ENCODE results near the gene ACTR2. TPM values are rescaled to one million over a fixed set of nuclear protein-coding genes. Genes with fewer than 3 reads are reported as not detected.
"Not testable (repeated sequence)": the region's sequence is repeated elsewhere in the genome, so short reads cannot be mapped to it uniquely, and the experiment has no call there.

ACTR2 gene
- 106 TPM for polyA plus RNA-seq (2013, experiment 1 of 2)
- 106 TPM for polyA plus RNA-seq (2013, experiment 2 of 2)

GRCh38 chr2:65227456-65228262 lies at the start of gene ACTR2:
Gene ACTR2, plus strand, starts transcription at chr2:65227831. Its CDS starts 79 bp downstream, at chr2:65227910.
- Histone ChIP-seq H2BK12ac (ENCODE audit: low read length) (no peak within 1 kb of the TSS), H3K4ac (ENCODE audit: low read length) (peak within 1 kb of the TSS; percentile 46), H3K23ac (ENCODE audit: low read depth, low read length, poor library complexity) (peak within 1 kb of the TSS; percentile 97), H3K18ac (ENCODE audit: low read length) (peak within 1 kb of the TSS; percentile 99), H2AFZ (ENCODE audit: low read length) (peak within 1 kb of the TSS; percentile 93), H3K27ac (replicated peaks; ENCODE audit: low read length) (peak within 1 kb of the TSS; percentile 93), H3K14ac (ENCODE audit: low read length) (peak within 1 kb of the TSS; percentile 97), H3K36me3 (replicated peaks in 1 of 2; ENCODE audit: control insufficient read depth in 2 of 2, insufficient read depth in 2 of 2, low read length in 2 of 2) (peaks cover 0 to 17% of the 10 kb centered on the region in 2 donors), H3K27me3 (ENCODE audit: control insufficient read depth in 3 of 3, insufficient read depth in 3 of 3, low read depth in 1 of 3, low read length in 3 of 3) (no peaks in the 10 kb centered on the region), H4K8ac (ENCODE audit: low read depth, low read length) (no peak within 1 kb of the TSS), H3K4me2 (ENCODE audit: insufficient read depth, low read length, poor library complexity, severe bottlenecking) (peak within 1 kb of the TSS; percentile 86), H2AK5ac (ENCODE audit: low read depth, low read length) (peak within 1 kb of the TSS; percentile 81), H2BK5ac (ENCODE audit: low read length) (peak within 1 kb of the TSS; percentile 70), H2BK120ac (ENCODE audit: low read depth, low read length) (no peak within 1 kb of the TSS), H2BK15ac (ENCODE audit: low read length) (no peak within 1 kb of the TSS), H3K4me1 (ENCODE audit: control insufficient read depth in 2 of 2, insufficient read depth in 1 of 2, low read depth in 1 of 2, low read length in 2 of 2) (no peaks in the 10 kb centered on the region), H3K9ac (ENCODE audit: low read depth, low read length, poor library complexity) (peak within 1 kb of the TSS; percentile 99), H3K9me3 (replicated peaks in 1 of 2; ENCODE audit: control insufficient read depth in 2 of 2, insufficient read depth in 1 of 2, low read depth in 1 of 2, low read length in 2 of 2) (no peaks in the 10 kb centered on the region), H3K4me3 (ENCODE audit: low read length in 2 of 2) (peak within 1 kb of the TSS; percentile 73 to 96), H3K79me1 (ENCODE audit: low read depth, low read length) (peaks cover 3% of the 10 kb centered on the region), H4K91ac (ENCODE audit: low read depth, low read length, poor library complexity) (no peak within 1 kb of the TSS)
- DNase-seq (ENCODE audit: low spot score): peak; percentile 93
- WGBS, 2 donors (ENCODE audit: extremely low coverage in 2 of 2, insufficient read length in 2 of 2, insufficient replicate concordance in 1 of 2): no CpG with 5 or more reads among the region's 82 CpGs

- H3K27ac ChIP-seq (replicated peaks; ENCODE audit: low read length): no peak overlapping the region
- no peak overlapping the region for H3K14ac ChIP-seq (ENCODE audit: low read length)
- DNase-seq (ENCODE audit: low spot score): no peak
- H3K9me3 ChIP-seq (replicated peaks in 1 of 2; ENCODE audit: control insufficient read depth in 2 of 2, insufficient read depth in 1 of 2, low read depth in 1 of 2, low read length in 2 of 2): no peaks in the 10 kb centered on the region
- H3K18ac ChIP-seq (ENCODE audit: low read length): no peak overlapping the region
- H4K8ac ChIP-seq (ENCODE audit: low read depth, low read length): no peak overlapping the region
- H2BK15ac ChIP-seq (ENCODE audit: low read length): no peak overlapping the region
- no peak overlapping the region for H2BK5ac ChIP-seq (ENCODE audit: low read length)
- H4K91ac ChIP-seq (ENCODE audit: low read depth, low read length, poor library complexity): no peak overlapping the region
- no peak overlapping the region for H3K9ac ChIP-seq (ENCODE audit: low read depth, low read length, poor library complexity)
- whole genome bisulfite sequencing, 2 donors (ENCODE audit: extremely low coverage in 2 of 2, insufficient read length in 2 of 2, insufficient replicate concordance in 1 of 2): no CpG with 5 or more reads among the region's 5 CpGs
- H2BK12ac ChIP-seq (ENCODE audit: low read length): no peak overlapping the region
- H3K23ac ChIP-seq (ENCODE audit: low read depth, low read length, poor library complexity): no peak overlapping the region
- H2BK120ac ChIP-seq (ENCODE audit: low read depth, low read length): no peak overlapping the region
- peaks cover 0 to 3% of the 10 kb centered on the region in 2 donors for H3K4me1 ChIP-seq (ENCODE audit: control insufficient read depth in 2 of 2, insufficient read depth in 1 of 2, low read depth in 1 of 2, low read length in 2 of 2)
- no peak overlapping the region for H3K4me2 ChIP-seq (ENCODE audit: insufficient read depth, low read length, poor library complexity, severe bottlenecking)
- no peaks in the 10 kb centered on the region for H3K27me3 ChIP-seq (ENCODE audit: control insufficient read depth in 3 of 3, insufficient read depth in 3 of 3, low read depth in 1 of 3, low read length in 3 of 3)
- H3K36me3 ChIP-seq (replicated peaks in 1 of 2; ENCODE audit: control insufficient read depth in 2 of 2, insufficient read depth in 2 of 2, low read length in 2 of 2): no peaks in the 10 kb centered on the region
- H2AFZ ChIP-seq (ENCODE audit: low read length): no peak overlapping the region
- no peak overlapping the region for H3K4me3 ChIP-seq (ENCODE audit: low read length in 2 of 2)
- H2AK5ac ChIP-seq (ENCODE audit: low read depth, low read length): no peak overlapping the region
- no peak overlapping the region for H3K4ac ChIP-seq (ENCODE audit: low read length)
- H3K79me1 ChIP-seq (ENCODE audit: low read depth, low read length): peaks cover 1% of the 10 kb centered on the region
Measured at GRCh38 chr2:65182570-65182969, 45.1 kb upstream of the ACTR2 start.

- WGBS, 2 donors (ENCODE audit: extremely low coverage in 2 of 2, insufficient read length in 2 of 2, insufficient replicate concordance in 1 of 2): no CpG with 5 or more reads among the region's 4 CpGs
- not testable (repeated sequence) for H3K14ac ChIP-seq (ENCODE audit: low read length)
Measured at GRCh38 chr2:65183406-65183805, 44.2 kb upstream of the ACTR2 start.

GRCh38 chr2:65185012-65185411 lies 42.6 kb upstream of the ACTR2 start:
- Histone ChIP-seq H3K4ac (ENCODE audit: low read length) (no peak overlapping the region), H3K14ac (ENCODE audit: low read length) (no peak overlapping the region), H3K9me3 (replicated peaks in 1 of 2; ENCODE audit: control insufficient read depth in 2 of 2, insufficient read depth in 1 of 2, low read depth in 1 of 2, low read length in 2 of 2) (no peaks in the 10 kb centered on the region), H3K27me3 (ENCODE audit: control insufficient read depth in 3 of 3, insufficient read depth in 3 of 3, low read depth in 1 of 3, low read length in 3 of 3) (no peaks in the 10 kb centered on the region), H4K8ac (ENCODE audit: low read depth, low read length) (no peak overlapping the region), H3K18ac (ENCODE audit: low read length) (no peak overlapping the region), H3K79me1 (ENCODE audit: low read depth, low read length) (no peaks in the 10 kb centered on the region), H2BK15ac (ENCODE audit: low read length) (no peak overlapping the region), H2AFZ (ENCODE audit: low read length) (no peak overlapping the region), H3K4me3 (ENCODE audit: low read length in 2 of 2) (no peak overlapping the region), H2BK120ac (ENCODE audit: low read depth, low read length) (no peak overlapping the region), H3K4me2 (ENCODE audit: insufficient read depth, low read length, poor library complexity, severe bottlenecking) (no peak overlapping the region), H3K36me3 (replicated peaks in 1 of 2; ENCODE audit: control insufficient read depth in 2 of 2, insufficient read depth in 2 of 2, low read length in 2 of 2) (no peaks in the 10 kb centered on the region), H3K27ac (replicated peaks; ENCODE audit: low read length) (no peak overlapping the region), H3K9ac (ENCODE audit: low read depth, low read length, poor library complexity) (no peak overlapping the region), H2AK5ac (ENCODE audit: low read depth, low read length) (no peak overlapping the region), H3K23ac (ENCODE audit: low read depth, low read length, poor library complexity) (no peak overlapping the region), H2BK5ac (ENCODE audit: low read length) (no peak overlapping the region), H3K4me1 (ENCODE audit: control insufficient read depth in 2 of 2, insufficient read depth in 1 of 2, low read depth in 1 of 2, low read length in 2 of 2) (peaks cover 0 to 3% of the 10 kb centered on the region in 2 donors), H2BK12ac (ENCODE audit: low read length) (no peak overlapping the region), H4K91ac (ENCODE audit: low read depth, low read length, poor library complexity) (no peak overlapping the region)
- DNase-seq (ENCODE audit: low spot score): no peak
- WGBS, 2 donors (ENCODE audit: extremely low coverage in 2 of 2, insufficient read length in 2 of 2, insufficient replicate concordance in 1 of 2): no CpG with 5 or more reads among the region's 3 CpGs

More at GRCh38 chr2:65183406-65183805, 44.2 kb upstream of the ACTR2 start:
- H4K8ac ChIP-seq (ENCODE audit: low read depth, low read length); H3K23ac ChIP-seq (ENCODE audit: low read depth, low read length, poor library complexity); H3K27ac ChIP-seq (replicated peaks; ENCODE audit: low read length); H3K27me3 ChIP-seq (ENCODE audit: control insufficient read depth in 3 of 3, insufficient read depth in 3 of 3, low read depth in 1 of 3, low read length in 3 of 3); H4K91ac ChIP-seq (ENCODE audit: low read depth, low read length, poor library complexity); H3K9me3 ChIP-seq (replicated peaks in 1 of 2; ENCODE audit: control insufficient read depth in 2 of 2, insufficient read depth in 1 of 2, low read depth in 1 of 2, low read length in 2 of 2); H3K4me3 ChIP-seq (ENCODE audit: low read length in 2 of 2); H2BK120ac ChIP-seq (ENCODE audit: low read depth, low read length); H3K4me1 ChIP-seq (ENCODE audit: control insufficient read depth in 2 of 2, insufficient read depth in 1 of 2, low read depth in 1 of 2, low read length in 2 of 2); H2AFZ ChIP-seq (ENCODE audit: low read length); H2BK12ac ChIP-seq (ENCODE audit: low read length); H3K79me1 ChIP-seq (ENCODE audit: low read depth, low read length); H3K4ac ChIP-seq (ENCODE audit: low read length); H3K9ac ChIP-seq (ENCODE audit: low read depth, low read length, poor library complexity); H3K4me2 ChIP-seq (ENCODE audit: insufficient read depth, low read length, poor library complexity, severe bottlenecking); H2AK5ac ChIP-seq (ENCODE audit: low read depth, low read length); H2BK15ac ChIP-seq (ENCODE audit: low read length); H3K36me3 ChIP-seq (replicated peaks in 1 of 2; ENCODE audit: control insufficient read depth in 2 of 2, insufficient read depth in 2 of 2, low read length in 2 of 2); DNase-seq (ENCODE audit: low spot score); H2BK5ac ChIP-seq (ENCODE audit: low read length); H3K18ac ChIP-seq (ENCODE audit: low read length): not testable (repeated sequence)
